Fibroblast of skin of right quadriceps (primary cell): ENCODE data around the gene DDX59.
"Not testable (repeated sequence)": the region's sequence is repeated elsewhere in the genome, so short reads cannot be mapped to it uniquely, and the experiment has no call there.

ENCODE experiments used
- DNase-seq: peaks from one replicate; pipeline ENCODE4 v3.0.0-alpha.2; 2013

The DDX59 gene

GRCh38 chr1:200670242-200671118 lies 773 bp upstream of the DDX59 start:
- DNase-seq: peak; percentile 69

DNA sequence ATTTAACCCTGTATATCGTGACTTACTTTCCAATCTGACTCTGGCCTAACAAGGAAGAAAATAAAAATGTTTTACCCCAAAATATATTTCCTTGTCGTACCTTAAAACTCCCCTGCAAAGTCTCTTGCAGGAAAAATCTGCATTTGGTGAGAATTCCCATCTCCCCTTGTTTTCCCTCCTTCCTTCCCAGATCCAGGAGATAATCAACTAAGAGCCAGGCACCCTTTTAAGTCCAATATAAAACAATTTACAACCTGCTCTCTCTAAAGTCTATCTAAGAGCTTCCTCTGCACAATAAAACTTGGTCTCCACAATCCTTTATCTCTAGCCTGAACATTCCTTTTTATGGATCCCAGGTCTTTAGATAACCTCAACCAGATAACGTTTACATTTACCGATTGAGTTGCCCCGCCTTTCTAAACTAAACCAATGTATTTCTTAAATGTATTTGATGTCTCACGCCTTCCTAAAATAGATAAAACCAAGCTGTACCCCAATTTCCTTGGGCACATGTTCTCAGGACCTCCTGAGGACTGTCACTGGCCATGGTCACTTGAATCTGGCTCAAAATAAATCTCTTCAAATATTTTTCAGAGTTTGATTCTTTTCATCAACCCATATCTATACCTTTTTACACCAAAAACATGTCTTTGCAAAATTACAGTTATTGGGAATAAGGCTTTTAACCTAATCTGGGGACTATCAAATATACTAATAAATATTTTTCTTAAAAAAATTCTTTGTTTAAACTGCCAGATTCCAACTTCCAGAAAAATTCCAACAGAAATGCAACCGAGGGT lies 993 bp downstream of the DDX59 start:
- no peak for DNase-seq

GRCh38 chr1:200666309-200666708 lies 3.4 kb downstream of the DDX59 start:
- no peak for DNase-seq

DNA sequence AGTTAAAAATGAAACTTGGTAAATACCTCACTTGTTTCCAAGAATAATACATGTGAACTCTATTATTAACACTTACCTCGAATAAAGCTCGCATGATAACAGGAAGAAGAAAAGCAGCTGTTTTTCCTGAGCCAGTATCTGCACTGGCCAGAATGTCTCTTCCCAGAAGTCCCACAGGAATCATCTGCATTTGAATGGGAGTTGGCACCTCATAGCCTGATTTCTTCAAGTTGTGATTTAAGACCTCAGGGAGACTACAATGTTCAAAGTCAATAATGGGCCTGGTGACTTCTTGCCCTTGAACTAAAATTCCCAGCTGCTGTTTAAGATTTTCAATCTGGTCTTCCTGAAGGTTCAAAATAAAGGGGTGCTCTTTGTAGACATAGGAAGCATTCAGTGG lies 3.8 kb downstream of the DDX59 start:
- peak; percentile 10 for DNase-seq

- no peak for DNase-seq
These were observed 9.0 kb downstream of the DDX59 start for GRCh38 chr1:200660719-200661118.

GRCh38 chr1:200659269-200659668 lies 10.4 kb downstream of the DDX59 start:
- DNase-seq: peak; percentile 30

- no peak for DNase-seq
These were observed 11.5 kb downstream of the DDX59 start for GRCh38 chr1:200658037-200658818.

DNA sequence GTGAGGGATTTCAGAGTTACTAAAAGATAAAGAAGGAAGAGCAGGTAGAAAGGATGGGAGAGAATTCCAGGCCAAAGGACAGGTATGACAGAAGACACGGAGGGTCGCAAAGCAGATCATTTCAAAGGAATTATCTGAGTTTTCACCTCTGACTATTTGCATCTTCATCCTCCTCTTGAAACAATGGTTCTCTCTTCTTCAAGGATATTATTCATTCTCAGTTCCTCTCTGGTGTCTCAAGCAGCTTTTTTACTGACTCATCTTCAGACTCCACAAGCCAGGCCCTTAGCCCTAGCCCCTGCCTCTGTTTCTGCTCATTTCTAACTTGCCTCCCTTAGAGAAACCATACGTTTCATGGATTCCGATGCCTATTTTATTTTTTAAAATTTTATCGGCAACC lies 15.0 kb downstream of the DDX59 start:
- DNase-seq: no peak

GRCh38 chr1:200653022-200653462 lies 16.7 kb downstream of the DDX59 start:
- no peak for DNase-seq

- no peak for DNase-seq
These were observed 17.3 kb downstream of the DDX59 start for GRCh38 chr1:200652378-200652777.

- DNase-seq: no peak
These were observed 23.2 kb downstream of the DDX59 start for GRCh38 chr1:200646515-200646914.

DNA sequence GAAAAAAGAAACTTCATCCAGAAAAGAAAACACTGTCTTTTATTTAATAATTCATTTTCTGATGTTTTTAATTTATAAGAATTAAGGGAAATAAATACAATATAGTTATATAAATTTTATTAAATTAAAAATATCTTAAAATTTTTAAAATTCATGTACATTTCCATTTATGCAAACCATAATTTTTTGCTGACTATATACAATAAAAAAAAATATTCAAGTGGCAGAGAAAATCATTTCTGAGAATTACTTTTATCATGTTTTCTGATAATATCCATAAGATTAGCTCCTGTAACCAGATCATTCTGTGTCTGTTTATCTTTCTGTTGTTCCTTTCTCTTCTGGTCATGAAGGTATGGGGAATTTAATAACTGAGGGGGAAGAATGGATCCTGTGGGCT lies 25.7 kb downstream of the DDX59 start:
- DNase-seq: no peak

DNA sequence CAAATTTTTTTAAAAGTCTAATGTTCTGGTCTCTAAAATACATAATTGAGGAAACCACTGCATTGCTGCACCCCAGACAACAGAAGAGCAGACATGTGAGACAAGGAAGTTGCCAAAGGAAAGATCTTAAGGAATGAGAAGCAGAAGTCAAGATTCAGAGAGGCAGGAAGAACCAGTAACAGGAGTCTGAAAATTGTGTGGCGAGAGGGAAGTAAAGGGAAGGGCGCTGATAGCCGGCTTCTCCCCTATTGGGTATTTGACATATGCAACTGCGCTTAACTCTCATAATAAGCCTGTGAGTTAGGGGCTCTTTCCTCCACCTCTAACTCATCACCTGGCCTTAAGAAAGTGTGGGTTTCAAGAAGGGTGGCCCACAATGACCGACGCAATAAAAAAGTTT lies 27.2 kb downstream of the DDX59 start:
- DNase-seq: no peak

GRCh38 chr1:200640963-200641401 lies 28.7 kb downstream of the DDX59 start:
- DNase-seq: peak; percentile 13

- no peak for DNase-seq
These were observed 29.2 kb downstream of the DDX59 start for GRCh38 chr1:200640373-200640962.

- no peak for DNase-seq
These were observed 31.6 kb downstream of the DDX59 start for GRCh38 chr1:200638073-200638472.

- no peak for DNase-seq
These were observed 33.0 kb downstream of the DDX59 start for GRCh38 chr1:200636681-200637080.

- no peak for DNase-seq
These were observed 35.2 kb downstream of the DDX59 start for GRCh38 chr1:200634261-200635122.

- no peak for DNase-seq
These were observed 38.3 kb downstream of the DDX59 start for GRCh38 chr1:200631375-200631774.

DNA sequence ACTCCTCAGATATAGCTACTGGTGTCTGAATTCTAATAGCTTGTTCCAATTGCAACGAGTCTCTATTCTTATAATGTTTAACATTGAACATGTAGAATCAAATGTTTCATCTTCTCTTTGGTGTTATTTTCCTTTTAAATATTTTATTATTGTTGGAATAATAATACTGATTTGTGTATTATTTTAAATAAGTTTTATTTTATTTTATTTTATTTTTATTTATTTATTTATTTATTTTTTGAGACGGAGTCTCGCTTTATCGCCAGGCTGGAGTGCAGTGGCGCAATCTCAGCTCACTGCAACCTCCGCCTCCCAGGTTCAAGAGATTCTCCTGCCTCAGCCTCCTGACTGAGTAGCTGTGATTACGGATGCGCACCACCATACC lies 39.2 kb downstream of the DDX59 start:
- not testable (repeated sequence) for DNase-seq

DNA sequence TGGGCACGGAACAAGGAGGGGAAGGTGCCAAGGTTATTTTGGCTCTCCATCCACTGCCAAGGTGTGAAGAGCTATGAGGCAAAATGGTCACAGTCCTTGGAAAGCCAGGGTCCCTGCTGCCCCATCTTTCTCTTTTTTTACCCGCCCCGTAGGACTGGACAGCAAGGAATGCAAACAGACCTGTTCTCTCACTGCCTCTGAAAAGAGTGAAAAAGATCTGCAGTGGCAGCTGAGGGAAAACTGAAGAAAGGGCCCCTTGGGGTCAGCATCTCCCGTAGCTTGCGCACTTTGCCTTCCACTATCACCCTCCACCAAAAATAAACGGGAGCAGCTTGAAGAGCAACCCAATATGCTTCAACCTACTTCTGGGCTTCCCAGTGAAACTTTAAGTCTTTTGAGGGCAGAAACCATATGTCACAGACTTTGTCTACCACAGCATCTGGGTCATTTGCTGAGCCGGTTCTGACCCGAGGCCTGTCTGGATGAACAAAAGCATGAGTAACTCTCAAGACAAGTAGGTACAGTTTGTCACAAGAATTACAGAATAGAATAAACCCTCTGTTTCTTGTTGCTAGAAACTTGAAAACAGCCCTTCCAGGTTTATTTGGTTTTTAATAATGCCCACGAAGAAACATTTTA lies 39.7 kb downstream of the DDX59 start:
- no peak for DNase-seq
